ENCODE data around the gene AK8.

AK8 gene

GRCh38 chr9:132776268-132776667 is 101.8 kb downstream of the AK8 start:
- Histone ChIP-seq H4K20me1 (ENCODE audit: insufficient read depth, low read length) (no peaks in the 10 kb centered on the region), H3K9me3 (ENCODE audit: insufficient read depth, low read length) (no peaks in the 10 kb centered on the region), H3K4me2 (ENCODE audit: low read length) (no peak overlapping the region), H3K27me3 (ENCODE audit: low read depth, low read length) (peaks cover 3% of the 10 kb centered on the region), H2AFZ (ENCODE audit: low read depth, low read length) (no peak overlapping the region), H3K27ac (ENCODE audit: low read length) (no peak overlapping the region), H3K4me3 (ENCODE audit: low read length) (no peak overlapping the region), H3K36me3 (replicated peaks; ENCODE audit: low read depth, low read length) (peaks cover 3% of the 10 kb centered on the region), H3K4me1 (ENCODE audit: low read length) (peaks cover 15% of the 10 kb centered on the region), H3K9ac (ENCODE audit: low read length) (no peak overlapping the region), H3K79me2 (ENCODE audit: low read length) (no peaks in the 10 kb centered on the region)
- TF ChIP-seq EZH2phosphoT487 (IDR thresholded peaks at IDR 0.05; ENCODE audit: low read depth): no peak
- TF ChIP-seq, protein P1, sequence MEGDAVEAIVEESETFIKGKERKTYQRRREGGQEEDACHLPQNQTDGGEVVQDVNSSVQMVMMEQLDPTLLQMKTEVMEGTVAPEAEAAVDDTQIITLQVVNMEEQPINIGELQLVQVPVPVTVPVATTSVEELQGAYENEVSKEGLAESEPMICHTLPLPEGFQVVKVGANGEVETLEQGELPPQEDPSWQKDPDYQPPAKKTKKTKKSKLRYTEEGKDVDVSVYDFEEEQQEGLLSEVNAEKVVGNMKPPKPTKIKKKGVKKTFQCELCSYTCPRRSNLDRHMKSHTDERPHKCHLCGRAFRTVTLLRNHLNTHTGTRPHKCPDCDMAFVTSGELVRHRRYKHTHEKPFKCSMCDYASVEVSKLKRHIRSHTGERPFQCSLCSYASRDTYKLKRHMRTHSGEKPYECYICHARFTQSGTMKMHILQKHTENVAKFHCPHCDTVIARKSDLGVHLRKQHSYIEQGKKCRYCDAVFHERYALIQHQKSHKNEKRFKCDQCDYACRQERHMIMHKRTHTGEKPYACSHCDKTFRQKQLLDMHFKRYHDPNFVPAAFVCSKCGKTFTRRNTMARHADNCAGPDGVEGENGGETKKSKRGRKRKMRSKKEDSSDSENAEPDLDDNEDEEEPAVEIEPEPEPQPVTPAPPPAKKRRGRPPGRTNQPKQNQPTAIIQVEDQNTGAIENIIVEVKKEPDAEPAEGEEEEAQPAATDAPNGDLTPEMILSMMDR (IDR thresholded peaks at IDR 0.05; ENCODE audit: low read depth, low read length): no peak

GRCh38 chr9:132775720-132776119 is 102.4 kb downstream of the AK8 start:
- H3K27me3 ChIP-seq (ENCODE audit: low read depth, low read length): peaks cover 3% of the 10 kb centered on the region
- H4K20me1 ChIP-seq (ENCODE audit: insufficient read depth, low read length): no peaks in the 10 kb centered on the region
- TF ChIP-seq, protein P1 (IDR thresholded peaks at IDR 0.05; ENCODE audit: low read depth, low read length): no peak
- TF ChIP-seq EZH2phosphoT487 (IDR thresholded peaks at IDR 0.05; ENCODE audit: low read depth): no peak
- no peak overlapping the region for H3K9ac ChIP-seq (ENCODE audit: low read length)
- H2AFZ ChIP-seq (ENCODE audit: low read depth, low read length): no peak overlapping the region
- no peaks in the 10 kb centered on the region for H3K9me3 ChIP-seq (ENCODE audit: insufficient read depth, low read length)
- H3K4me3 ChIP-seq (ENCODE audit: low read length): no peak overlapping the region
- peaks cover 8% of the 10 kb centered on the region for H3K36me3 ChIP-seq (replicated peaks; ENCODE audit: low read depth, low read length)
- H3K4me1 ChIP-seq (ENCODE audit: low read length): peaks cover 17% of the 10 kb centered on the region
- no peak overlapping the region for H3K27ac ChIP-seq (ENCODE audit: low read length)
- peaks cover 4% of the 10 kb centered on the region for H3K79me2 ChIP-seq (ENCODE audit: low read length)
- no peak overlapping the region for H3K4me2 ChIP-seq (ENCODE audit: low read length)

- H4K20me1 ChIP-seq (ENCODE audit: insufficient read depth, low read length): no peaks in the 10 kb centered on the region
- H3K27me3 ChIP-seq (ENCODE audit: low read depth, low read length): peaks cover 2% of the 10 kb centered on the region; the same call in 1 of the 2 replicates
- H3K4me3 ChIP-seq (ENCODE audit: low read length): no peak overlapping the region
- no peaks in the 10 kb centered on the region for H3K9me3 ChIP-seq (ENCODE audit: insufficient read depth, low read length)
- H3K27ac ChIP-seq (ENCODE audit: low read length): no peak overlapping the region
- H2AFZ ChIP-seq (ENCODE audit: low read depth, low read length): no peak overlapping the region
- peaks cover 6% of the 10 kb centered on the region for H3K79me2 ChIP-seq (ENCODE audit: low read length)
- H3K36me3 ChIP-seq (replicated peaks; ENCODE audit: low read depth, low read length): peaks cover 10% of the 10 kb centered on the region
- H3K4me1 ChIP-seq (ENCODE audit: low read length): peaks cover 13% of the 10 kb centered on the region
- no peak overlapping the region for H3K9ac ChIP-seq (ENCODE audit: low read length)
- TF ChIP-seq, protein P1 (IDR thresholded peaks at IDR 0.05; ENCODE audit: low read depth, low read length): no peak
- no peak for TF ChIP-seq EZH2phosphoT487 (IDR thresholded peaks at IDR 0.05; ENCODE audit: low read depth)
- no peak overlapping the region for H3K4me2 ChIP-seq (ENCODE audit: low read length)
Measured at GRCh38 chr9:132774886-132775285, 103.2 kb downstream of the AK8 start.

DNA sequence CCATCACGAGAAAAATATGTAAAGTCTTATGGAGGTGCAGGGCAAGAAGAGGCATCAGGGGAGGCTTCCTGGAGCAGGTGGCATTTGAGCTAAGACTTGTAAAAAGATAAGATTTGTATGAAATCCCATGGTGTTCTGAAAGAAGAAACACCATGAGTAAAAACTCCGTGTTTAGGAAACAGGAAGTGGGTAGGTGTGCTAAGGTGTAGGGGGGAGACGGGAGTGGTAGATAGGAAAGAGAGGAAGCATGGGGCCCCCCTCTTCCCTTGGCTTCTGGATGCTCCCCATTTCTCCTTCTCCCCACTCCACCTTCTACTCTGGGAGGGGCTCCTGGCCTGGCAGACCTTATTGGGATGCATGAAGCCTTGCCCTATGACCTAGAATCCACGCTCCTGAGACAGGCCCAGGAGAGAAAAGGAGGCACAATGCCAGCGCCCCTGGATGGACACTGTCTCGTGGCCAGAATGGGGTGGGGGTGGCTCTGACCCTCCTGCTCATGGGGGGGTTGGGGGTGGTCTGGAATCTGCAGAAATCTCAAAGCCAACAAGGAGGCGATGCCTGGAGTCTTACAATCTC is 104.2 kb downstream of the AK8 start:
- H3K79me2 ChIP-seq (ENCODE audit: low read length): peaks cover 6% of the 10 kb centered on the region
- no peak for TF ChIP-seq EZH2phosphoT487 (IDR thresholded peaks at IDR 0.05; ENCODE audit: low read depth)
- TF ChIP-seq, protein P1 (IDR thresholded peaks at IDR 0.05; ENCODE audit: low read depth, low read length): no peak

More for the DNA sequence above, 104.2 kb downstream of the AK8 start:
- Histone ChIP-seq H3K4me1 (ENCODE audit: low read length) (peaks cover 13% of the 10 kb centered on the region), H4K20me1 (ENCODE audit: insufficient read depth, low read length) (no peaks in the 10 kb centered on the region), H3K9me3 (ENCODE audit: insufficient read depth, low read length) (no peaks in the 10 kb centered on the region), H3K36me3 (replicated peaks; ENCODE audit: low read depth, low read length) (peaks cover 10% of the 10 kb centered on the region), H3K9ac (ENCODE audit: low read length) (no peak overlapping the region), H2AFZ (ENCODE audit: low read depth, low read length) (no peak overlapping the region), H3K27ac (ENCODE audit: low read length) (no peak overlapping the region), H3K27me3 (ENCODE audit: low read depth, low read length) (no peaks in the 10 kb centered on the region), H3K4me3 (ENCODE audit: low read length) (no peak overlapping the region), H3K4me2 (ENCODE audit: low read length) (no peak overlapping the region)

Data from OCI-LY3 (cell line).